ENCODE data around the gene EXOC3L1.

The EXOC3L1 gene

GRCh38 chr16:67202426-67202825 lies 12.5 kb upstream of the EXOC3L1 start:
- TF ChIP-seq, protein P1, sequence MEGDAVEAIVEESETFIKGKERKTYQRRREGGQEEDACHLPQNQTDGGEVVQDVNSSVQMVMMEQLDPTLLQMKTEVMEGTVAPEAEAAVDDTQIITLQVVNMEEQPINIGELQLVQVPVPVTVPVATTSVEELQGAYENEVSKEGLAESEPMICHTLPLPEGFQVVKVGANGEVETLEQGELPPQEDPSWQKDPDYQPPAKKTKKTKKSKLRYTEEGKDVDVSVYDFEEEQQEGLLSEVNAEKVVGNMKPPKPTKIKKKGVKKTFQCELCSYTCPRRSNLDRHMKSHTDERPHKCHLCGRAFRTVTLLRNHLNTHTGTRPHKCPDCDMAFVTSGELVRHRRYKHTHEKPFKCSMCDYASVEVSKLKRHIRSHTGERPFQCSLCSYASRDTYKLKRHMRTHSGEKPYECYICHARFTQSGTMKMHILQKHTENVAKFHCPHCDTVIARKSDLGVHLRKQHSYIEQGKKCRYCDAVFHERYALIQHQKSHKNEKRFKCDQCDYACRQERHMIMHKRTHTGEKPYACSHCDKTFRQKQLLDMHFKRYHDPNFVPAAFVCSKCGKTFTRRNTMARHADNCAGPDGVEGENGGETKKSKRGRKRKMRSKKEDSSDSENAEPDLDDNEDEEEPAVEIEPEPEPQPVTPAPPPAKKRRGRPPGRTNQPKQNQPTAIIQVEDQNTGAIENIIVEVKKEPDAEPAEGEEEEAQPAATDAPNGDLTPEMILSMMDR (IDR thresholded peaks at IDR 0.05; ENCODE audit: low read length, missing control alignments), result no peak
- no peak overlapping the region for H3K4me3 ChIP-seq (replicated peaks; ENCODE audit: low read depth, low read length)
- no peak for DNase-seq (ENCODE audit: low read depth)

GRCh38 chr16:67201411-67202345 lies 11.7 kb upstream of the EXOC3L1 start:
- TF ChIP-seq, protein P1 (IDR thresholded peaks at IDR 0.05; ENCODE audit: low read length, missing control alignments), result no peak
- H3K4me3 ChIP-seq (replicated peaks; ENCODE audit: low read depth, low read length), result no peak overlapping the region
- no peak for DNase-seq (ENCODE audit: low read depth)

- DNase-seq (ENCODE audit: low read depth), result no peak
- TF ChIP-seq, protein P1 (IDR thresholded peaks at IDR 0.05; ENCODE audit: low read length, missing control alignments), result no peak
These were observed 10.6 kb upstream of the EXOC3L1 start for GRCh38 chr16:67200491-67200890.

DNA sequence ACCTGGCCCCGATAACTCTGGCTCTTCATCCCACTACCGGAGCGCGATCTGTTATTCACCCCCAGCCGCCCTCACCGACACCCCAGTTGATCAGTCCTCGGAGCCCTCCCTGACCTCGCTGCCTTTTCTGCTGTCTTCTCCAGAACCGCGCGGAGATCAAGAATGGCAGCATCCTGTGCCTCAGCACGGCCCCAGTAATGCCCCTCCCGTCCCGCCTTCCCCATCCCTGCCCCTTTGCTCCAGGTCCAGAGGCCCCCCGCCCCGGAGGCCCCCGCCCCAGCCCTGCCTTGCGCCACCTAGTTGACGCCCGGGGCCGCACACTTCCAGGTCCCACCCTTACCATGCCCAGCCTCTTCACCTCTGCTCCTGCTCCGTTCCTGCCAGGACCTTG lies 9.9 kb upstream of the EXOC3L1 start:
- no peak overlapping the region for H3K4me3 ChIP-seq (replicated peaks; ENCODE audit: low read depth, low read length)
- TF ChIP-seq, protein P1 (IDR thresholded peaks at IDR 0.05; ENCODE audit: low read length, missing control alignments), result no peak
- DNase-seq (ENCODE audit: low read depth), result no peak

More at GRCh38 chr16:67200491-67200890, 10.6 kb upstream of the EXOC3L1 start:
- no peak overlapping the region for H3K4me3 ChIP-seq (replicated peaks; ENCODE audit: low read depth, low read length)

- H3K4me3 ChIP-seq (replicated peaks; ENCODE audit: low read depth, low read length), result no peak within 1 kb of the TSS
- TF ChIP-seq, protein P1 (IDR thresholded peaks at IDR 0.05; ENCODE audit: low read length, missing control alignments), result peak; percentile 16
- DNase-seq (ENCODE audit: low read depth), result no peak
These were observed 9.3 kb upstream of the EXOC3L1 start, which contains the start of gene ELMO3 for GRCh38 chr16:67199011-67199807. ELMO3 (plus strand) TSS chr16:67199131; CDS start chr16:67199327, 196 bp downstream.

GRCh38 chr16:67198238-67198734 lies 8.3 kb upstream of the EXOC3L1 start:
- H3K4me3 ChIP-seq (replicated peaks; ENCODE audit: low read depth, low read length), result no peak overlapping the region
- no peak for DNase-seq (ENCODE audit: low read depth)
- TF ChIP-seq, protein P1 (IDR thresholded peaks at IDR 0.05; ENCODE audit: low read length, missing control alignments), result peak; percentile 60

Measured in fibroblast of pulmonary artery (primary cell).